ENCODE measurements around the gene ATF6B.

GRCh38 chr6:32074996-32075532 lies 53.0 kb downstream of the ATF6B start:
- no peak for TF ChIP-seq GATA2 (IDR thresholded peaks at IDR 0.05; ENCODE audit: low read depth, low read length)
- no peak for TF ChIP-seq GATA3 (IDR thresholded peaks at IDR 0.05; ENCODE audit: low read depth, low read length)
